ENCODE data around the gene JPH2.

GRCh38 chr20:44180814-44181213 is 6.2 kb downstream of the JPH2 start:
- no peak for TF ChIP-seq YY1 (IDR thresholded peaks at IDR 0.05; ENCODE audit: insufficient read depth, insufficient read length)
- TF ChIP-seq ZNF274 (IDR thresholded peaks at IDR 0.05; ENCODE audit: low read depth, low read length) = no peak
- TF ChIP-seq SUZ12 (IDR thresholded peaks at IDR 0.05; ENCODE audit: extremely low read depth, insufficient read depth, insufficient read length) = no peak

Measured in NT2/D1 (cell line).